ENCODE measurements around the gene SUN1. TPM values are rescaled to one million over a fixed set of nuclear protein-coding genes. Genes with fewer than 3 reads are reported as not detected.

Gene SUN1
- total RNA-seq, 1 experiment from 2014 or later, result 181 TPM

- CTCF ChIA-PET, result no interaction called here
- DNase-seq (ENCODE audit: low read depth, low spot score), result no peak
- no TSS peak for BruUV-seq (replicated peaks)
- Histone ChIP-seq H3K9me3 (ENCODE audit: control insufficient read depth in 1 of 2, insufficient read depth in 1 of 2, low read depth in 1 of 2, low read length in 2 of 2) (no peaks in the 10 kb centered on the region), H2AFZ (ENCODE audit: low read depth, low read length, poor library complexity, severe bottlenecking) (no peak overlapping the region), H3K4me3 (replicated peaks in 1 of 2; ENCODE audit: low read depth in 1 of 2, low read length in 2 of 2) (no peak overlapping the region), H3K4me1 (ENCODE audit: control insufficient read depth in 1 of 2, insufficient read depth in 2 of 2, low read length in 2 of 2) (peaks cover 11 to 26% of the 10 kb centered on the region in 2 experiments), H3K4me2 (ENCODE audit: low read length) (no peak overlapping the region; the same call in 1 of the 2 replicates), H3K79me2 (ENCODE audit: insufficient read depth, low read length) (peaks cover 33% of the 10 kb centered on the region), H3K36me3 (ENCODE audit: control insufficient read depth in 1 of 2, insufficient read depth in 2 of 2, low read length in 2 of 2) (peaks cover 12 to 22% of the 10 kb centered on the region in 2 experiments), H3K27me3 (ENCODE audit: insufficient read depth, low read length) (no peaks in the 10 kb centered on the region), H4K20me1 (ENCODE audit: insufficient read depth) (no peaks in the 10 kb centered on the region; the same call in 1 of the 2 replicates), H3K9me2 (ENCODE audit: insufficient read depth) (no peaks in the 10 kb centered on the region), H3K9ac (ENCODE audit: low read length) (peak overlapping the region; percentile 64), H3K27ac (ENCODE audit: low read depth, low read length) (peak overlapping the region; percentile 49)
- intact Hi-C loops (cut with micrococcal nuclease), result no loop called here
- no peak for ATAC-seq
- POLR2A ChIA-PET, result no interaction called here
- no peak for TF ChIP-seq EGR1 (IDR thresholded peaks at IDR 0.05; ENCODE audit: low read depth)
- TF ChIP-seq ZNF274 (IDR thresholded peaks at IDR 0.05; ENCODE audit: low read depth, low read length), result no peak
- no peak for TF ChIP-seq YY1 (IDR thresholded peaks at IDR 0.05; ENCODE audit: extremely low read depth, insufficient replicate concordance, low read depth, low read length)
- no peak for TF ChIP-seq MAX (IDR thresholded peaks at IDR 0.05)
- no peak for TF ChIP-seq SIN3A (IDR thresholded peaks at IDR 0.05; ENCODE audit: low read depth)
- TF ChIP-seq REST (IDR thresholded peaks at IDR 0.05; ENCODE audit: low read depth), result no peak
- no peak for TF ChIP-seq SRF (IDR thresholded peaks at IDR 0.05; ENCODE audit: low read depth)
- TF ChIP-seq, protein P1, sequence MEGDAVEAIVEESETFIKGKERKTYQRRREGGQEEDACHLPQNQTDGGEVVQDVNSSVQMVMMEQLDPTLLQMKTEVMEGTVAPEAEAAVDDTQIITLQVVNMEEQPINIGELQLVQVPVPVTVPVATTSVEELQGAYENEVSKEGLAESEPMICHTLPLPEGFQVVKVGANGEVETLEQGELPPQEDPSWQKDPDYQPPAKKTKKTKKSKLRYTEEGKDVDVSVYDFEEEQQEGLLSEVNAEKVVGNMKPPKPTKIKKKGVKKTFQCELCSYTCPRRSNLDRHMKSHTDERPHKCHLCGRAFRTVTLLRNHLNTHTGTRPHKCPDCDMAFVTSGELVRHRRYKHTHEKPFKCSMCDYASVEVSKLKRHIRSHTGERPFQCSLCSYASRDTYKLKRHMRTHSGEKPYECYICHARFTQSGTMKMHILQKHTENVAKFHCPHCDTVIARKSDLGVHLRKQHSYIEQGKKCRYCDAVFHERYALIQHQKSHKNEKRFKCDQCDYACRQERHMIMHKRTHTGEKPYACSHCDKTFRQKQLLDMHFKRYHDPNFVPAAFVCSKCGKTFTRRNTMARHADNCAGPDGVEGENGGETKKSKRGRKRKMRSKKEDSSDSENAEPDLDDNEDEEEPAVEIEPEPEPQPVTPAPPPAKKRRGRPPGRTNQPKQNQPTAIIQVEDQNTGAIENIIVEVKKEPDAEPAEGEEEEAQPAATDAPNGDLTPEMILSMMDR (IDR thresholded peaks at IDR 0.05 in 2 of 3, conservative IDR thresholded peaks at IDR 0.05 in 1 of 3; ENCODE audit: borderline replicate concordance in 1 of 3, insufficient read depth in 1 of 3, low read depth in 2 of 3, low read length in 2 of 3), result no peak
- no peak for TF ChIP-seq POLR2A (IDR thresholded peaks at IDR 0.05; ENCODE audit: borderline replicate concordance, extremely low read depth, insufficient read depth, insufficient read length)
- no peak for TF ChIP-seq EZH2 (IDR thresholded peaks at IDR 0.05)
- TF ChIP-seq POLR2AphosphoS5 (IDR thresholded peaks at IDR 0.05; ENCODE audit: low read depth, low read length), result no peak
- no peak for TF ChIP-seq CEBPB (IDR thresholded peaks at IDR 0.05; ENCODE audit: low read depth)
- TF ChIP-seq ZFX (IDR thresholded peaks at IDR 0.05), result no peak
- RAD21 ChIA-PET (ENCODE audit: low non-redundant PET in 1 of 2, low total read pairs in 2 of 2, uncharacterized antibody in 2 of 2, unreplicated experiment in 2 of 2), result no interaction called here
Measured at GRCh38 chr7:875051-875450, 42.8 kb downstream of the SUN1 start.
